GM13976 (cell line): ENCODE results near the gene GNAZ.

Source experiments
- DNase-seq: peaks from one replicate; pipeline ENCODE4 v3.0.0; 2012; ENCODE audit warnings: low spot score
- in situ Hi-C: fragments of 300-500 bp; cut with MboI; formaldehyde crosslinking; loops from one replicate; pipeline ENCODE4 v1.12.0; 2022; ENCODE audit warnings: low sequenced_read_pairs, mixed read lengths, inconsistent platforms; ENCODE audit not compliant: unreplicated experiment
- TF ChIP-seq, protein P1 (sequence below): IDR thresholded peaks from 2 replicates; pipeline ENCODE4 v1.5.1; 2012; ENCODE audit warnings: borderline replicate concordance, mild to moderate bottlenecking; ENCODE audit not compliant: insufficient read depth; ENCODE audit errors: extremely low read depth, missing control alignments, control extremely low read depth

Gene GNAZ

GRCh38 chr22:23098718-23099530 lies 28.6 kb downstream of the GNAZ start:
- TF ChIP-seq, protein P1, sequence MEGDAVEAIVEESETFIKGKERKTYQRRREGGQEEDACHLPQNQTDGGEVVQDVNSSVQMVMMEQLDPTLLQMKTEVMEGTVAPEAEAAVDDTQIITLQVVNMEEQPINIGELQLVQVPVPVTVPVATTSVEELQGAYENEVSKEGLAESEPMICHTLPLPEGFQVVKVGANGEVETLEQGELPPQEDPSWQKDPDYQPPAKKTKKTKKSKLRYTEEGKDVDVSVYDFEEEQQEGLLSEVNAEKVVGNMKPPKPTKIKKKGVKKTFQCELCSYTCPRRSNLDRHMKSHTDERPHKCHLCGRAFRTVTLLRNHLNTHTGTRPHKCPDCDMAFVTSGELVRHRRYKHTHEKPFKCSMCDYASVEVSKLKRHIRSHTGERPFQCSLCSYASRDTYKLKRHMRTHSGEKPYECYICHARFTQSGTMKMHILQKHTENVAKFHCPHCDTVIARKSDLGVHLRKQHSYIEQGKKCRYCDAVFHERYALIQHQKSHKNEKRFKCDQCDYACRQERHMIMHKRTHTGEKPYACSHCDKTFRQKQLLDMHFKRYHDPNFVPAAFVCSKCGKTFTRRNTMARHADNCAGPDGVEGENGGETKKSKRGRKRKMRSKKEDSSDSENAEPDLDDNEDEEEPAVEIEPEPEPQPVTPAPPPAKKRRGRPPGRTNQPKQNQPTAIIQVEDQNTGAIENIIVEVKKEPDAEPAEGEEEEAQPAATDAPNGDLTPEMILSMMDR = no peak
- DNase-seq = no peak
- in situ Hi-C loops = no loop called here

DNA sequence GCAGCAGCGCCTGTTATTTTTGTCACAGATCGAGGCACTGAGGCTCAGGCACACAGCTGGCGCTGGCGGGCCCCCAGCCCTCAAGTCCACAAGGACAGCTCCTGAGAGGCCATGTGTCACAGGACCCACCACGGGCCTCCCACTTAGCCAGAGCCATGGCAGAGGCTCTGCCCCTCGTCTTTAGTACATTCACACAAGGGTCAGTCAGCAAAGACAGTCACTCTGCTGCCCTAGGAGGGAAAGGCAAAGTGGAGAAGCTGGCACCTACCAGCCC lies 29.1 kb downstream of the GNAZ start:
- DNase-seq = no peak
- TF ChIP-seq, protein P1 = no peak
- in situ Hi-C loops = no loop called here

GRCh38 chr22:23100124-23100801 lies 29.9 kb downstream of the GNAZ start:
- TF ChIP-seq, protein P1 = no peak
- no peak for DNase-seq
- in situ Hi-C loops = no loop called here

GRCh38 chr22:23101524-23101923 lies 31.2 kb downstream of the GNAZ start:
- TF ChIP-seq, protein P1 = no peak
- in situ Hi-C loops = no loop called here

GRCh38 chr22:23102002-23102655 lies 31.8 kb downstream of the GNAZ start:
- DNase-seq = no peak
- in situ Hi-C loops = no loop called here

More at GRCh38 chr22:23101524-23101923, 31.2 kb downstream of the GNAZ start:
- no peak for DNase-seq

DNA sequence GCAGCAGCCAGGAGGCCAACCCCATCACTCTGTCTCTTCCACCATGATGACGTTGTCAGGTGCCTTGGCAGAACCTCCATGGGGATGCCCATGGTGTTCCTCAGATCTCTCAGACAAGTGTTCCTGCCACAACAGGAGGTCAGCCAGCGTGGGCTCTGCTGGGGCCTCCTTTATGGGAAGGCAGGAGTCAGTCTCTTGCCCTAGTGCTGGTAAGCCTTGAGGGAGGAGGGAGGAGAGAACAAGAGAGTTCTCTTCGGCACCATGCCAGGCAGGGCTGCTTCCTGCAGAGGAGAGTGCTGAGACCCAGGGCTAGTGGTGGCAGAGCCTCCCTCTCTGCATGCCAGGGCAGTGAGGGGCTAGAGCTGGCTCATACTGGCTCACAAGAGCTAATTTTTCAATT lies 32.5 kb downstream of the GNAZ start:
- TF ChIP-seq, protein P1 = no peak
- in situ Hi-C loops = no loop called here
- DNase-seq = no peak

More at GRCh38 chr22:23102002-23102655, 31.8 kb downstream of the GNAZ start:
- TF ChIP-seq, protein P1 = no peak
